ENCODE measurements around the gene MCF2L2. TPM values are rescaled to one million over a fixed set of nuclear protein-coding genes. Genes with fewer than 3 reads are reported as not detected.
"Not testable (repeated sequence)": the region's sequence is repeated elsewhere in the genome, so short reads cannot be mapped to it uniquely, and the experiment has no call there.

Gene MCF2L2
- total RNA-seq, 1 donor from 2014 or later = 0.22 TPM

DNA sequence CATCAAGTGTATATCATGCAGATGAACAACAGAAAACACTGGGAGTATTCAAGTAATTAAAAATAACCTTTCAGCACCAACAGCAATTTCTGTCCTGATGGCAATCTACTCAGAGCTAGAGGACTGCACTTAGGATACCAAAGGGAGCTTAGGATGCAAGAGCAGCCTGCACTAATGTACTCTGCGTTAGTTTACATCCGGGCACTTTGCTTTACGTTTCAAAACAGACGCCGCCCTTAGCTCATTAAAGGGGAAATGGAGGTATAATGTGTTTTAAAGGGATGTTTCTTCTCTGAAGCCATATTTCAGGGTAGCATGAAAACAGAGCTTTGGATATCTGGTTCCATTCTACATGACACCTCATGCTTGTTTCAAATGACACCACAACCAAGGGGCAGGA lies 189.4 kb downstream of the MCF2L2 start:
- DNase-seq (ENCODE audit: missing footprints) = no peak
- ATAC-seq = no peak
- intact Hi-C loops (cut with DNase I) = no loop called here

DNA sequence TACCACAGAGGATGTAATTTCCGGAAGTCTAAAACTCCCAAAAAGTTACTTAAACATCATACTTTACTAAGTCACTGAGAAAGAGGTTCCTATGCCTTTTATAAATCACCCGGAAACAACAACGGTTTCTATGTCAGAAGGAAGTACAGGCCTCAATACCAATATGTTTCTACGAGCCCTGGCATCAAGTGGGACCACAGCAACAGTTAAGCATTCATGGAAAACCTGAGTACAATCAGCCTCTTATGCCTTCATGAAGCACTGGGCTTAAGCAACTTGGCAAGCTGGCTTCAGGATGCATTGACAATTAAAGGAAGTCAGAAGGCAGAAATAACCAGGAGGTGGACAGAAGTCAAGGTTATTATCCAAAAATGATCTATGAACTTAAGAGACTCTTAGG lies 194.5 kb downstream of the MCF2L2 start:
- ATAC-seq = no peak
- DNase-seq (ENCODE audit: missing footprints) = no peak

DNA sequence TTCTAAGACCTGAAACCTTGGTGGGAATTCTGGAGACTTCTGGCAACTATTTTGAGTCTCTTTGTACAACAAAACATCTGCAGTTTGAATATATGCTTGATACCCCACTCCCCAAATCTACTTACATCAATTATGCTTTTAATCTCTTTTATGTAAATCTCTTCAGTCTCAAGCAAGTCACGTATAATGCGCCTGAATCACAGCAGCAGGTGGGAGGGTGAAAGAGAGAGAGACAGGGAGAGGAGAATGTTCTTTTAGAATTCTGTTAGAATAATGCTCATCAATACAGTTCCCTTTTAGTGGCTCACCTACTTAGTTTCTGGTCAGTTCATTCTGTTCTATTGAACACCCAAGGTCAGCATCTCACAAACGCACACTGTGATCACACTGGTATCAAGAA lies 197.6 kb downstream of the MCF2L2 start:
- intact Hi-C loops (cut with DNase I) = no loop called here
- no peak for ATAC-seq
- no peak for DNase-seq (ENCODE audit: missing footprints)

More for the DNA sequence above, 194.5 kb downstream of the MCF2L2 start:
- intact Hi-C loops (cut with DNase I) = no loop called here

DNA sequence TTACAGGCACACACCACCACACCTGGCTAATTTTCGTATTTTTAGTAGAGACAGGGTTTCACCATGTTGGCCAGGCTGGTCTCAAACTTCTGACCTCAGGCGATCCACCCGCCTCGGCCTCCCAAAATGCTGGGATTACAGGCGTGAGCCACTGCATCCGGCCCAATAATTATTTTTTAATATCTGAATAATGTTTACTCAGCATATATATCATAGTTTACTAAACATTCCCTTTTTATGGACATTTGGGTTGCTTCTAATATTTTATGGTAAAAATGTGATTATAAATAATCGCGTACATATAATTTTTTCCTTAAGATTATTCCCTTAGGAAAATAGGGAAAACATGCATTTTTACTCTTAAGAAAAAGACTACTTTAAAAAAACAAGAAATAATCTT lies 198.2 kb downstream of the MCF2L2 start:
- intact Hi-C loops (cut with DNase I); ATAC-seq; DNase-seq (ENCODE audit: missing footprints): not testable (repeated sequence)

DNA sequence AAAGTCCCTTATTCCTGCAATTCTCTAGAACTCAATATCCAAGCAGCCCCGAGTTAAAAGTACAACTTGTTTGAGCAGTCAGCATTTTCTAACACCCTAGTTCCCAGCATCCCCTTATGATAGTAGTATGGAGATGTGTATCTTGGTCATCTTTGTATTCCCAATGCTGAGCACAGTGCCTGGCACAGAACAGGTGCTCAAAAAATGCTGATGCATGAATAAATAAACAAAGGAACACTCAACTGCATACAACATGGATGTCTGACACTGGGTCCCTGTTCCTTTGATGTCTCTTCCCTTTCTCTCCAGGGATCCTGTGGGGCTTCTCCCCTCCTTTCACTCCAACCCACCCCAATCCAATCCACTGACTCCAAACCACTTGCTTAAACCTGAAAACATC lies 199.2 kb downstream of the MCF2L2 start:
- no peak for ATAC-seq
- intact Hi-C loops (cut with DNase I) = no loop called here
- DNase-seq (ENCODE audit: missing footprints) = no peak

DNA sequence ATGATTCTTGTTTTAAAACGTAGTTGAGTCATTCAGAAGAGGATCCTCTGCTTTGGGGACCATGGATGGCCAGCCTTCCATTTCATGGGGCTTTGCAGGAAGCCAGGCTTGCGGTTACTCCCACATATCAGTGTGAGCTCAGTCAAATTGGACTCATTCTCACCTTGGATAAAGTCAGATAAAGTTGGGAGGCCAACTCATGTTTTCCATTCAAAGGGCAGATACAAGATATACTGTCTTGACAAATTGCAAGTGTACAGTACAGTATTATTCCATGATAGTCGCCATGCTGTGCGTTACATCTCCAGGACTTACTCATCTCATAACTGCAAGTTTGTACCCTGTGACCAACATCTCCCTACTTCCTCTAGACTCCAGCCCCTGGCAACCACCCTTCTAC lies 200.8 kb downstream of the MCF2L2 start:
- intact Hi-C loops (cut with DNase I) = no loop called here
- no peak for ATAC-seq
- DNase-seq (ENCODE audit: missing footprints) = no peak

DNA sequence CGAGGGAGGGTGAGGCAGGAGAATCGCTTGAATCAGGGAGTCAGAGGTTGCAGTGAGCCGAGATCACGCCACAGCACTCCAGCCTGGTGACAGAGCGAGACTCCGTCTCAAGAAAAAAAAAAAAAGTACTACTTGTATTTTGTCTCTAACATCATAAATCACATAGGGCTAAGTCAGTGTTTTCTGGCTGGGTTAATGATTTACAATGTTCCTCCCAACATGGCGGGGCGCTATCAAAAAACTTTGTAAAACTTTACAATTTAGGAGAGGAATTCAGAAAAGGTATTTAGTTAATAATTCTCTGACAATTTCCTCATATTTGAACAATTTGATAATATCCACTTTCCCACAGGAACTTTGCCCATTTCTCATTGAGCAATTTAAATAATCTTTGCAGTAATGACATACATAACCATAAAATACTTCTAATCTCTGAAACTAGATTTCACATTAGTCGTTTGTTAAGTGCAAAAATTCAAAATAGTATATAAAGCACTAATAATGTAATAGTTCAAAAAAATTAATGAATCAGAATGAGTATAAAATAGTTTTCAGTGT lies 202.0 kb downstream of the MCF2L2 start:
- intact Hi-C loops (cut with DNase I) = no loop called here
- ATAC-seq = no peak

DNA sequence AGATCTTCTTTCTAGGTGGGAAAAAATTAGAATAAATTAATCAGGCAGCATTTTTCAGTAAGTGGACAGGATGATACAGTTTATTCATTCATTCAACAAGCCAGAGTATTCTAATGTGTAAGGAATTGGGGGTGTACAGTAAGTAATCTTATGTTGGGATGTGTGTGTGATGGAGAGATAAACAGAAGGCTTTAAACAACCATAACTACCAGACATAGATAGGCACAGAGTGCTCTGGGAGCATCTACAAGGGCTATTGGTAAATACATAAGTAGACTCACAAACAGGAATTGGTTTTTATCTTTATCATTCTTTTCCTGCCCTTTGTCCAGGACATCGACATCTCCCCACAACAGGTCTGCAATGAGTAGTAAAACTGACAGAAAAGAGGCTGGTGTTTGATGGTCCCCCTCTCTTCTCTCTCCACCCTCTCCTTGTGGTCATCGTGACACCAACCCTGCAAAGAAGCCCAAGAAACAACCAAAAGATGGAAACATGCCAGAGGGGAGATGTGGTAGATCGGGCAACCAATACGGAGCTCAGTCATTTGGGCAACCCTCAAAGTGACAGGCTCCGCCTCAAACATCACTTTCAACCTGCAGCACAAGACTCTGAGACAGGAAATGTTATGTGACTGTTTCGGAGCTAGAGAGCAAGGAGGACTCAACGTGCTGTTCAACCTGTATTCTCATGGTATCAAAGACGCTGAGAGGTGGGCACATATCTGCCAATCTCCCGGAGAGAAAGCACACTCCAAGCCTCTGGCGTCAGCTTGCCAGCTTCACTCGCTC lies 204.0 kb downstream of the MCF2L2 start:
- DNase-seq (ENCODE audit: missing footprints) (no peak), ATAC-seq (no peak)
- intact Hi-C loops (cut with DNase I) = no loop called here

More for the DNA sequence above, 202.0 kb downstream of the MCF2L2 start:
- no peak for DNase-seq (ENCODE audit: missing footprints)

DNA sequence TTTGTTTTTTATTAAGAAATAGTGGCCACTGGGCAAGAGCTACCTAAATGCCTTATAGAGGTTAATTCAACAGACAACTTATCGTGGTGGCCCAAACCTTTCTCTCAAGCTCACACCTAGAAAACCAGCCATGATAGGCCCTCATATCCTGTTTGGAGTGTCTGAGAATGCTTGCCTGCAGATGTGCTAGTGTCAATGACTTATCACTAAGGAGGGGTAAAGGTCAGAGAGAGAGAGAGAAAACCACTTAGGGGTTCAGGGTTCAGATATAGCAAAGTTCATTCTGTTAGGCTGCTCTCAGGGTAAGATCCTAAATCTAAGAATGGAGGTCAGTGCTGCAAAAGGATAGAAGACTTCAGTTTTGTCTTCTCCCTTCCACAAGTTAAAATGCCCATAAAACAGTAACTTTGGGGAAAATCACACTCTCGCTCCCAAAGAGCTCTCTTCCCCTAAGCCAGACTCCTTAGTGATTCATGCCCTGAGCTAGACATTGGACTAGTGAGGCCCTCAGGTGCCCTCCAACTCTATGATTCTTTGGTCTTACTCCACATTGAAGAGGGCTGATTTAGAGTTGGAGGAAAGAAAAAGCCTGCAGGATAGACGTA lies 205.7 kb downstream of the MCF2L2 start:
- DNase-seq (ENCODE audit: missing footprints) (no peak), ATAC-seq (no peak)
- intact Hi-C loops (cut with DNase I) = no loop called here

DNA sequence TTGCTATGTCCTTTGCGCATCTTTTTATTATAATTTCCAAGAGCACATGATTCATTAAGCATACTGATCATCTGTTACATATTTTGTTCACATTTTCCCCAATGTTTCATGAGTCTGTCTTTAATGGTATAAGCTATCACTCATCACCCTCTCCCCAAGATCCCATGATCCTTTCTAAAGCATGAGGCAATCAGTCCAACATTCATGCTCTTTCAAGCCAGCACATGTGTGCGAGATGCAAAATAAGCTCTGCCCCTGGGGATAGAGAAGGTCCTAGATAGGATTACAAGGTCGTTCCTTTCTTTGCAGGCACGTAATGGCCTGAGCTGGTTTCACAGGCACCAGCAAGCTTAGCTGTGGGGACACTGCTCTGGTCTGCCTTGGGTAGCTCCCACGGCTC lies 207.6 kb downstream of the MCF2L2 start:
- intact Hi-C loops (cut with DNase I) = no loop called here
- no peak for ATAC-seq

DNA sequence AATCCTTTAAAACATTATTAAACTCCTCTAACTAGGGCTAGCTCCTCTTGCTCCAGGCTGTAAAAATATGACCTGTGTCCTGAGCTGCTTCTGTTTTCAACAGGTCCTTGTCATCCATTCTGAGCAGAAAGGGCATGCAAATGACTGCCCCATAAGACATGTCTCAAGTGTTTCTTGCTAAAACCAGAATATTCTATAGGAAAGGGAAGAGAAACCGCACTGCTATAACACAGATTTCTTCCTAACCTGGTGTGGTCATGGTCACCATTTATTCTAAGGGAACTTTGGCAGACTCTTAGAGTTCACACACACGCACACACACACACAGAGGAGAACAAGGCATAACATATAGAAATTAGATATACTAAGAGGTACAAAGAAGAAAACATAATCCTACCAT lies 209.6 kb downstream of the MCF2L2 start:
- intact Hi-C loops (cut with DNase I) = no loop called here
- ATAC-seq (no peak), DNase-seq (ENCODE audit: missing footprints) (no peak)

More for the DNA sequence above, 207.6 kb downstream of the MCF2L2 start:
- DNase-seq (ENCODE audit: missing footprints) = no peak

DNA sequence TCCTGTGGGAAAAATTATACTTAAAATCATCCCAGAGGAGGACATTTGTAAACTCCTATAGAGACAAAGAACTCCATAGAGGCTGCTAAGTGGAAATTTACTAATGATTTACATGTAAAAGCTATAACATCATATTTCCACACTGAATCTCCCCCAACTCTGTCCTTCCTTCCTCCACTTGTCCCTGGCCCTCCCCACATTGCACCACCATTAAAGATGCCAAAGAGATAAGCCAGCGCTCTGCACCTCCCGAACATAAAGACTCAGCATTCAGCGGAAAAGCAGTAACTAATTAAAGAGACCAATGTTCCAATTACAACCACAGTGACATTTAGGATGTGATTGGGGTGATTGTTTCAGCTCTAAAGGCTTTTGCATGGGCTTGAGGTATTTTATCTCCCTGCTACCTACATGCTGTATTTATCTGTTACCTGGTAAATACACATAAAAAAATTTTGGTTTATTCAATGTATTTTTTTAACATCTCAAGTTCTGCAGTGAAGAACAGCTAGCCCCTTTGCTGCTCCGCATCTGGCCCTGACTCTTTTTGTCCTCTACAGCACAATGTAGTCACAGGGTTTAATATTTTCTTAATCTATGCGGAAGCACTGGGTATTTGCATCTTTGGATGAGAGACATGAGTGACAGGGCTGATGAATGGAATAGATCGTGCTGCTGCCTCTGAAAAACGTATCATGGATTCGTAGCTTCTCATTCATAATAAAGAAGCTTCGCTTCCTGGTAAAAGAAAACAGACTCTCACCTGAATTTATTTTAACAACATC lies 210.7 kb downstream of the MCF2L2 start:
- intact Hi-C loops (cut with DNase I) = no loop called here
- no peak for ATAC-seq
- DNase-seq (ENCODE audit: missing footprints) = no peak

DNA sequence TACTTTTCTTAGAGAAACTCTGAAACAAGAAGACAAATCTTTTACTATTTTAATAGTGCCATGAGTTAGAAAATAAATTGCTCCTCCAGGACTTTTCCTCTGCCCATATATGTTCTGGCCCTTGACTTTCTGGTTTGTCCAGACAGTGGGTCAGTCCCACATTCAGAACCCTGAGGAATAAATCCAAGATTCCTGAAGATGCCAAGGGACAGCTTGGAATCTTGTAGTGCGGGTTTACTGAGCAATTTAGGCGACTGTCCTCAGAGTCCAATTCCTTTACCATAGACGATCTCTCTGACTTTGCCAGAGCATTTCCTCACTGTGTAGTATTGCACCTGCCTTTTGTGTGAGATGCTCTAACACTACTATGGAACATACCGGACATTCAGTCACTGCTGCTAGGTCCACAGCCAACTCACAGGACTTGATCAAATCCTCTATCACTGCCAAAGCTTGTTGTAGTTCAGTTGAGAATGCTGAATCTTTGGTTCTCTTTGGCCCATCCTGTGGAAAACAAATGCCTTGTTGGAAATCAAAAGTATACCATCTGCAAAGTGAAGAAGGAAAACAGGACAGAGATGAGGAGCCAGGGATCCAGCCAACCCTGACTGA lies 212.7 kb downstream of the MCF2L2 start:
- ATAC-seq (no peak), DNase-seq (ENCODE audit: missing footprints) (no peak)
- intact Hi-C loops (cut with DNase I) = no loop called here

DNA sequence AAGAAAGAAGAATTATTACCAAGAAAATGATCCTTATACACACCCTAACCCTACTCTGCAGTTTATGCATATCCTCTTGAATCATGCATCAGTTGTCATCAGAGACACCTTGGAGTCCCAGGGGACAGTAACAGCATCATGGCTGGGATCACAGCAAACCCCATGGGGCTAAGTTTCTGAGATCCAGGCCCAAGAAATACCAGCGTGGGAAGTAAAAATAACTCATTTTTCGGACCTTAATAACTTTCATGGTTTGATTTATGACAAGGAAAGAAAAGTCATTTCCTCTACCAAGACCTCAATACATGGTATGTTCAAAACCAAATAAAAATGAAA lies 214.2 kb downstream of the MCF2L2 start:
- ATAC-seq (no peak), DNase-seq (ENCODE audit: missing footprints) (no peak)
- intact Hi-C loops (cut with DNase I) = no loop called here

DNA sequence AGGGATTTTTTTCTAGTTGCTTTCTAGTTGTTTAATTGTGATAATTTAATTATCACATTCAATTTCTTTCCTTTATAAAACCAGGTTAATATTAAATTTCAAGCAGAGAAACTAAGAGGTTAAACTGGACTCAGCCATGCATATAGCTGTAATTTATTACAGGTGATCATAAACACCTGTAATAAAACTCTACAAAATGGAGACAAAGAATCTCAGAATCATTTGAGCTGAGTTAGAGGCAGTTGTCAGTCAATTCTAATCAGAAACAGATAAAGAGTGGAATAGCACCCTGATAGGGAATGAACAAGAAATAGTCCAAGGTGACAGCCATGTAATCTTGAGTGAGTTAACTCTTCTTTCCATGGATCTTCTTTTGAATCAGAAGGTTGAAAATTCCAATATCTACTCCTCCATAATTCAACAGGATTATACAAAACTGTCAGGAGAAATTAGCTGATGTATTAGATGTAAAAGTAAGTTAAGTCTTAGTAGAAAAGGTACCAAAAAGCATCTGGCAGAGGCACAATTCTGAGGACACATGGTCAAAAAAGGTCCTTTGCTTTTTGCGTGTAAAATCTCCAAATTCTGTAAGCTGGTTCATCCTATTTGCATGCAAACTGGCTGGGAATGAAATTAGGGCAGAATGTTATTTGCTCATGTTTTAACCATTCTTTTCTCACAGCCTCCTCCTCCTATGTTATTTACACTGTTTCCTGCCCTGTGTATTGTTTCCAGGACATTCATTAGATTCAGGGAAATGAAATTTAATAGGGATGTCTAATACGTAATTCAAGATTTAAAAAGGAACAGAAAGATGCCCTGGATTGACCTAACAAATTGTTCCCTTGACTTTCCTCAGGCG lies 214.8 kb downstream of the MCF2L2 start:
- no peak for ATAC-seq
- intact Hi-C loops (cut with DNase I) = no loop called here
- no peak for DNase-seq (ENCODE audit: missing footprints)

DNA sequence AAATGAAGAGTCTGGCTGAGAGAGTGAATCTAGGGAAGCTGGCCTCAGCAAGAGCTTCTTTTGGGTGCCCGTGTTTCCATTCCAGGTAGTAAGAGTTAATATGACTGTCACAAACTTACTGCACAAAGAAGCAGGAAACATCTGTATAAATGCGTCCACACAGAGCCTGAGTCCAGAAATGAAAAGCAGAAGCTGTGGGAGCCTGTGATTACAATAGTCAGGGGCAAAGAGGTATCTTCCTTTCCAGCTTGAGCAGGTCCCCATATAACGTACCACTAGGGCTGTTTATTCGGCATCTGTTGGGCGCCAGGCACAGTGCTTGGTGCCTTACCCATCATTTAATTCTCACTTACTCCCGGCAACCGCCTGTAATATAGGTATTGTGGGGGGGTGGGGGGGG lies 215.9 kb downstream of the MCF2L2 start:
- intact Hi-C loops (cut with DNase I) = no loop called here
- no peak for ATAC-seq
- no peak for DNase-seq (ENCODE audit: missing footprints)

DNA sequence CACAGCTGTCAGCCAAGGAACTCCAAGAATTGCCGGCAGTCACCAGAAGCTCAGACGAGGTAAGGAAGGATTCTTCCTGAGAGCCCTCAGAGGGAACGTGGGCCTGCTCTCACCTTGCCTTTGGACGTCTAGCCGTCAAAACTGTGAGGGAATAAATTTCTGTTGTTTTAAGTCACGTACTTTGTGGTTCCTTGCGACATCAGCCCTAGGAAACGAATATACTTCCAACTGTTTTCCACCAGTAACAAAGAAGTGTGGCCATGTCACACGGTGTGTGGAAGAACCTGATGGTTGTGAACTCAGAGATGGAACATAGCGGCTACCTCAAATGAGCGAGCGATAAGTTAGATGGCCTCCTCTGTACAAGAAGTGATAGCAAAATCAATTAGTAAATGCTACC lies 216.3 kb downstream of the MCF2L2 start:
- intact Hi-C loops (cut with DNase I) = no loop called here
- DNase-seq (ENCODE audit: missing footprints) = no peak
- no peak for ATAC-seq

DNA sequence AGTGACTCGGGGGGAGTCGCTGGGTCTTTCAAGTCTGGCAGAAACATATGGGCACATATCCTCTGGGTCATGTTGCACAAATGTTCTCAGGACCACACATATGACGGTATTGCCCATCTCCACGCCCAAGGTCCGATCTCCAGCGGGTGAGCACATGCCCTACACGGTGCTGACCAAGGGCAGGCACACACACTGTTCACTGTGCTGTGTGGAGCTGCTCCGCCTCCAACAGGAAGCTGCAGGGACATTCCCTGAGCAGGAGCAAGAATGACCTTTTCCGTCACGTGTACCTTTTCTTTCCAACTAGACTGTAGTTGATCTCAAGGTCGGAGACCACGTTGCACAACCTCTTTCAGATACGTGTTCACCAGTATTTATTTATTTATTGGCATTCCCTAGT lies 217.1 kb downstream of the MCF2L2 start:
- intact Hi-C loops (cut with DNase I) = no loop called here
- DNase-seq (ENCODE audit: missing footprints) (peak; percentile 74), ATAC-seq (peak; percentile 48)

Data from Right ventricle myocardium inferior (tissue), 1 donor.